NCI-H1436 (cell line): ENCODE measurements around the gene TMEM187.
A peak's percentile ranks its signal among the peaks of the same experiment; 100 is the strongest.

Experiments used
- DNase-seq: peaks from one replicate; lab custom pipeline; 2025; lab: John Stamatoyannopoulos, UW

TMEM187 gene

DNA sequence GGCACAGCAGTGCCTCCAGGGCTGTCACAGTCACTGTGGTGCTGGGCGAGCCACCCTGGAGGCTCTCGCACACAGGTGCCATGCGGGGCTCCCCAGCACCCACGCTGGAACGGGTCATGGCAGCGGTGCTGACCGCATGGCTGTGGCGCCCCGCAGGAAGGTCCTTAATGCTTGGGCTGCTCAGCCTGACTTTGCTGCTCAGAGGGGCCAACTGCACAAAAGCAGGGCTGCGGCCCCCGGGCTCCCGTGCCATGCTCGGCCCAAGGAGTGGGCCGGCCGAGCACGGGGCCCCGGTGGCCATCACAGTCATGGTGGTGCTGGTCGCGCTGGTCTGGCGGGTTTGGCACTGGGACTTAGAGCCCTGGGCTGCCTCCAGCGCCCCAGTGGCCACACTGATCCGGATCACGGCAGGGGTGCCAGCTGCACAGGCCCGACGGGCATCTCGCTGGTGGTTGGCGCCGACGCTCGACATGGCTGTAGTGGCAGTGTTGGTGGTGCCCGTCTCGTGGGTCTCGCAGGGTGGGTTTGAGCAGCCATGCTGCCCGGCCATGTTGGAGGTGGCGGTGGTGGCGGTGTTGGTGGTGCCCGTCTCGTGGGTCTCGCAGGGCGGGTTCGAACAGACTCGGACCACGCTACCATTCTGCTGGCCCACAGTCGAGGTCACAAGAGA lies 17.9 kb upstream of the TMEM187 start:
- no peak for DNase-seq

DNA sequence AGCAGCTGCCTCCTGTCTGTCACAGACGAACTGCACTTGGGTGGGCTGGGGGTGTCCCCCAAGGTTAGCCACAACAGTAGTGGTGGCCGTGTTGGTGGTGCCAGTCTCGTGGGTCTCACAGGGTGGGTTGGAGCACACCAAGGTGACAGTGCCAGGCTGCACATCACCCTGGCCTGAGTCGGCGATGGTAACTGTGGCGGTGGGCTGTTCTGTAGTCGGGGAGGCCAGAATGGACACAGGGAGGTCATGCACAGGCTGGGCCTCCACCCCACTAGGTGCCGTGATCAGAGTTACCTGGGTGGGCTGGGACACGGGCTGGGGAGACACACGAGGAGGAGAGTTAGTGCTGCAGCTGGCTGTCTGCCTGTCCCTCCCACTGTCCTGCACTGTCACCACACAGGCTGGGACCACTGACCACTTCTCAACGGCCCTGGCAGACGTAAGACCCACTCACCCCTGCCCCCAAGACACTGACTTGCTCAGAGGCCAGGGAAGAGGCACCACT lies 17.3 kb upstream of the TMEM187 start:
- DNase-seq, result no peak

- DNase-seq, result no peak
Observed at GRCh38 chrX:153956044-153956907, 16.3 kb upstream of the TMEM187 start.

- DNase-seq, result no peak
Observed at GRCh38 chrX:153957224-153957623, 15.3 kb upstream of the TMEM187 start.

GRCh38 chrX:153958605-153959004 lies 13.9 kb upstream of the TMEM187 start:
- DNase-seq, result no peak

- DNase-seq, result no peak
Observed at GRCh38 chrX:153959649-153960048, 12.9 kb upstream of the TMEM187 start.

DNA sequence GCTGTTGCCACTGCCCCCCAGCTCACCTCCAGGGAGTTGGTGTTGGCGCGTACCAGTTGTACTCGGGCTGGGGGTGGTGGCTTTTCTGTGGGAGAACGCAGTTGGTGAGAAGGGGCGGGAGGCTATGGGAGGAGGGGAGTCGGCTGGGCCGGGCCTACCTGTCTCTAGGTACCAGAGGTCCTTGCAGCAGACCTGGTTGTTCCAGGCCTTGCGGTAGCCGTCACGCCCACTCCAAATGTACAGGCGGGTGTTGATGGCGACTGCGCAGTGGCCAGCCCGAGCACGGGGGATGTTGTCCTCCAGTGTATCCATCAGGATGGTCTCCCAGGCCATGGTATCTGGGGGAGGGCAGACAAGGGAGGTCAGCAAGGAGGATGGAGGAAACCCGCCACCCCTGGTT lies 12.5 kb upstream of the TMEM187 start:
- no peak for DNase-seq

DNA sequence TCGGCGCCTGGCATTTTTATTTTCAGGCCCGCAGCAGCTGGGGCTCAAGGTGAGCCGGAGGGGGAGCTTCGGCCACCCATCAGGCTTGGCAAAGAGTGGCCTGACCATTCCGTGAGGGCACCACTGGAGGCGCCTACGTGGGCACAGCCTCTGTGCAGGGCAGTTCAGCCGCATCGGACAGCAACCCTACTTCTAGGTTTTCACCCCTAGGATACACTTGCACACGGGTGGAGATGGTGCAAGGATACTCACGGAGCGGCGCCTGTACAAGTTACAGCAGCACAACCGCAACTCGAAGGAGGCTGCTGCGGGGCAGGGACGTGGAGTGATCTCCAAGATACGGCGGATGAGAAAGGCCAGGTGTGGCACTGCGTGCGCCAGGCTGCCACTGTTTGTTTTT lies 11.8 kb upstream of the TMEM187 start:
- DNase-seq, result no peak

- no peak for DNase-seq
Observed at GRCh38 chrX:153961292-153961691, 11.3 kb upstream of the TMEM187 start.

GRCh38 chrX:153963546-153963945 lies 9.0 kb upstream of the TMEM187 start:
- no peak for DNase-seq

- no peak for DNase-seq
Observed at GRCh38 chrX:153964105-153964504, 8.4 kb upstream of the TMEM187 start.

GRCh38 chrX:153965406-153965805 lies 7.1 kb upstream of the TMEM187 start:
- no peak for DNase-seq

- no peak for DNase-seq
Observed at GRCh38 chrX:153966283-153966688, 6.3 kb upstream of the TMEM187 start.

- DNase-seq, result no peak
Observed at GRCh38 chrX:153966841-153967535, 5.6 kb upstream of the TMEM187 start.

GRCh38 chrX:153967536-153968224 lies 4.9 kb upstream of the TMEM187 start:
- DNase-seq, result no peak

GRCh38 chrX:153968255-153968654 lies 4.3 kb upstream of the TMEM187 start:
- no peak for DNase-seq

DNA sequence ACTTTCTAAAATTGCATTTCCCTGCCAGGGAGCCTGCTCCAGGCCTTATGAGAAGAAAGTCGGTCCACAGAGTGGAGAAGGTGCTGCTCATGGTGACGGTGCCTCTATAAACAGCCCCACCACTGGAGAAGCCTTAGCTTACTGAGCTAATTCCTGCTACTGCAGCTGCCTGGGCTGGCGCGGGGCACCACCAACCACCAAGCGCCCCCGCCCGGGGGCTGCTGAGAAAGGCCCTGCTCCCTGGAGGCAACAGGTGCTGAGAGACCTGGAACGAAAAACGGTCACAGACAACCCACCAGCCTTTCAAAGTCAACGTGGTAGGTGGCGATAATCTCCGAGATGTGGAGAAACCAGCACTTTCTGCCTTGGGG lies 3.8 kb upstream of the TMEM187 start:
- peak; percentile 70 for DNase-seq

DNA sequence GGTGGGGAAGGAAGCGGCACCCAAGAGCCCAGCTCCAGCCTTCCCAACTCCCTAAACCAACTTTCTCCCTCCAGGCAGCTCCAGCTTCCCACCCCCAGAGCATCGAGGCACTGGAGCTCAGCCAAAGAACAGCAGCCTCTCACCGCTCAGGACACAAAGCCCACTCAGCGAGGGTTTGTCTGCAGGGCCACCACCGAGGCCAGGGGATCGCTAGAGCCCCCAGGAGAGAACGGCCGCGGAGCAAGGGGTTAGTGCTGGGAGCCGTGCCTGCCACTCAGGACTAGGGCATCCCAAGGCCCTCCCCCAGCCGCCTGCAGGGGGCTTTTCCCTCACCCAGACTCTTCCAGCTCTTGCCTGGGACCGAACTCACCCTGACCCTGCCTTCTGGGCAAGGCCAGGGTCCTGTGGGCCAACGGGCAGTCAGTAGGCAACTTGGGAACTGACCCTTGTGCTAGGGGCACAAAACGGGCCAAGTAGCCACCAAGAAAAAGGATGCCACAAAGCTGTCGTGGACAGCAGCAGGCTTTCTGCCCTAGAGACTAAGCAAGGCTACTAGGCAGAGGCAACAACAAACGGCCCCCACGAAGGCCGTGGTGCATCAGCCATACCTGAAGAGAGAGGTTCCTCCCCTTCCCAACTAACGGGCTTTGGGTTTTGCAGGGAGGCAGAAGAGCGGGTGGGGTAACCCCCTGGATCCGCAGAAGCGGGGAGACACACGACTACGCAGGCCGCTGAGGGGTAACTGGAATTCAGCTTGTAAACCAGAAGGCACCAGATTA lies 3.2 kb upstream of the TMEM187 start:
- DNase-seq, result no peak

GRCh38 chrX:153969904-153970356 lies 2.6 kb upstream of the TMEM187 start:
- no peak for DNase-seq

DNA sequence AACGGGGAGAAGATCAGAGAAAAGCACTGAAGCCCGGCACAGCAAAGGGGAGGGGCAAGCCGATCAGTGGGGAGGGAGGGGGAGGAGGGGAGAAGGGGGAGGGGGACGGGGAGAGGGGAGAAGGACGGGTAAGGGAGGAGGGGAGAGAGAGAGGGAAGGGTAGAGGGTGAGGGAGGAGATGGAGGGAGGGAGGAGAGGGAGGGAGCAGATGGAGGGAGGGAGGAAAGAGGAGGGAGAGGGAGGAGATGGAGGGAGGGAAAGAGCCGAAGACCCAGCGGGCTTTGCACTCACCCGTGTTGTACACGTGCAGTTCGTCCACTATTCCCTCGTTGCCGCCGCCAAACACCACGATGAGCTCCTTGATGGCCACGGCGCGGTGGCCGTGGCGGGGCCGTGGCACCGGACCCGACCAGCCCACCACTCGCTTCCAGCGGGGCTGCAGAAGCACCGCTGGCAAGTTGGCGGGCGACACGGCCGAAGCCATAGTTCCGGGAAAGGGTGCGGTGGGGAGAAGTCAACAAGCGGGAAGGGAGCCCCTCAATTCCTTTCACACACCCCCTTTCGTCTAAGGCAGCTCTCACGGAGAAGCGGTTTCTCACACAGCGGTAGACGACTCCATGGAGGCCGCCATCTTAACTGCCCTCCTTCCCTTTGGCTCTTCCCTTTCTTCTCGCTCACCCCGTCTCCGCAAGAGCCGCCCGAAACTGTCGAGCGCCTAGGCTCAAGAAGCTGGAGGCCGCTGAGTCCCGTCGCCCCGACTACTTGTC lies 2.0 kb upstream of the TMEM187 start:
- peak; percentile 75 for DNase-seq

DNA sequence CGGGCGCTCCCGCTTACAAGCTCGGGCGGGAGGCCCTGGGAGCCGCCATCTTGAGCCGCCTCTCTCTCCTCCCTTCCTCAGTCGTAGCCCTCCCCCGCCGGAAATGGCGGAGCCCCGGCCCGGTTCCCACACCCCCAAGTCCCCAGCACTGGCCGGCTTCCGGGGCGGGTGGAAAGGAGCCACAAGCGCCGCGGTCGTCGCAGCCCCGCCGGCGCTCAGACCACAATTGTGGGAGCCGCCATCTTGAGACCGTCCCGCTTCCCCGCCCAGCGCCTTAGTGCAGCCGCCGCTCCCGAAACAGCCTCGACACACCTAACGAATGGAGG lies 1.5 kb upstream of the TMEM187 start:
- DNase-seq, result peak; percentile 90
